HUES6 (cell line): ENCODE data around the gene RET.

Experiments used
- H3K27ac ChIP-seq: 2 replicates; pipeline ENCODE4 v1.7.0; 2013; ENCODE audit warnings: low read depth, mild to moderate bottlenecking, low read length, inconsistent platforms
- H3K27me3 ChIP-seq: 2 replicates; pipeline ENCODE4 v1.6.1; 2013; ENCODE audit warnings: low read length; ENCODE audit not compliant: control insufficient read depth, insufficient read depth
- H3K36me3 ChIP-seq: 2 replicates; pipeline ENCODE4 v1.6.1; 2013; ENCODE audit warnings: low read length; ENCODE audit not compliant: control insufficient read depth, insufficient read depth
- H3K4me1 ChIP-seq: 2 replicates; pipeline ENCODE4 v1.6.1; 2013; ENCODE audit warnings: low read length; ENCODE audit not compliant: control insufficient read depth, insufficient read depth
- H3K4me3 ChIP-seq: 2 replicates; pipeline ENCODE4 v1.5.1; 2013; ENCODE audit warnings: low read depth, low read length
- H3K9ac ChIP-seq: one replicate; pipeline ENCODE4 v1.6.1; 2013; ENCODE audit warnings: mild to moderate bottlenecking, low read length
- H3K9me3 ChIP-seq: 2 replicates; pipeline ENCODE4 v1.6.1; 2013; ENCODE audit warnings: low read depth, low read length; ENCODE audit not compliant: control insufficient read depth, insufficient read depth

Gene RET

GRCh38 chr10:43045631-43046287 lies 31.1 kb upstream of the RET start:
- no peak overlapping the region for H3K4me3 ChIP-seq
- no peak overlapping the region for H3K27ac ChIP-seq
- H3K27me3 ChIP-seq: no peaks in the 10 kb centered on the region
- no peak overlapping the region for H3K9ac ChIP-seq
- no peaks in the 10 kb centered on the region for H3K36me3 ChIP-seq
- peaks cover 27% of the 10 kb centered on the region for H3K4me1 ChIP-seq
- no peaks in the 10 kb centered on the region for H3K9me3 ChIP-seq

GRCh38 chr10:43046288-43046991 lies 30.4 kb upstream of the RET start:
- Histone ChIP-seq H3K27me3 (no peaks in the 10 kb centered on the region), H3K36me3 (no peaks in the 10 kb centered on the region), H3K9ac (no peak overlapping the region), H3K4me1 (peaks cover 27% of the 10 kb centered on the region), H3K4me3 (no peak overlapping the region), H3K27ac (no peak overlapping the region), H3K9me3 (no peaks in the 10 kb centered on the region)

- no peaks in the 10 kb centered on the region for H3K27me3 ChIP-seq
- peaks cover 27% of the 10 kb centered on the region for H3K4me1 ChIP-seq
- no peaks in the 10 kb centered on the region for H3K9me3 ChIP-seq
- H3K4me3 ChIP-seq: no peak overlapping the region
- no peak overlapping the region for H3K9ac ChIP-seq
- H3K36me3 ChIP-seq: no peaks in the 10 kb centered on the region
- no peak overlapping the region for H3K27ac ChIP-seq
Measured at GRCh38 chr10:43047288-43047970, 29.4 kb upstream of the RET start.

GRCh38 chr10:43048301-43049051 lies 28.4 kb upstream of the RET start:
- no peaks in the 10 kb centered on the region for H3K9me3 ChIP-seq
- H3K4me1 ChIP-seq: peaks cover 24% of the 10 kb centered on the region
- no peaks in the 10 kb centered on the region for H3K27me3 ChIP-seq
- no peak overlapping the region for H3K9ac ChIP-seq
- no peak overlapping the region for H3K27ac ChIP-seq
- H3K4me3 ChIP-seq: no peak overlapping the region
- no peaks in the 10 kb centered on the region for H3K36me3 ChIP-seq

GRCh38 chr10:43049081-43049551 lies 27.8 kb upstream of the RET start:
- Histone ChIP-seq H3K27me3 (no peaks in the 10 kb centered on the region), H3K36me3 (no peaks in the 10 kb centered on the region), H3K9ac (no peak overlapping the region), H3K9me3 (no peaks in the 10 kb centered on the region), H3K27ac (no peak overlapping the region), H3K4me3 (no peak overlapping the region), H3K4me1 (peaks cover 17% of the 10 kb centered on the region)

GRCh38 chr10:43050011-43050410 lies 26.9 kb upstream of the RET start:
- no peak overlapping the region for H3K27ac ChIP-seq
- no peaks in the 10 kb centered on the region for H3K9me3 ChIP-seq
- no peaks in the 10 kb centered on the region for H3K27me3 ChIP-seq

GRCh38 chr10:43053825-43054224 lies 23.0 kb upstream of the RET start:
- Histone ChIP-seq H3K9ac (no peak overlapping the region), H3K4me1 (peaks cover 6% of the 10 kb centered on the region; the same call in 1 of the 2 replicates), H3K9me3 (no peaks in the 10 kb centered on the region), H3K36me3 (no peaks in the 10 kb centered on the region), H3K27me3 (no peaks in the 10 kb centered on the region), H3K27ac (no peak overlapping the region), H3K4me3 (no peak overlapping the region)

More at GRCh38 chr10:43050011-43050410, 26.9 kb upstream of the RET start:
- Histone ChIP-seq H3K9ac (no peak overlapping the region), H3K4me1 (peaks cover 9% of the 10 kb centered on the region; the same call in 1 of the 2 replicates), H3K36me3 (no peaks in the 10 kb centered on the region), H3K4me3 (no peak overlapping the region)

GRCh38 chr10:43054593-43054992 lies 22.3 kb upstream of the RET start:
- Histone ChIP-seq H3K4me1 (no peaks in the 10 kb centered on the region), H3K9me3 (no peaks in the 10 kb centered on the region), H3K36me3 (no peaks in the 10 kb centered on the region), H3K4me3 (no peak overlapping the region), H3K27ac (no peak overlapping the region), H3K9ac (no peak overlapping the region), H3K27me3 (no peaks in the 10 kb centered on the region)

- no peaks in the 10 kb centered on the region for H3K27me3 ChIP-seq
- no peaks in the 10 kb centered on the region for H3K36me3 ChIP-seq
- no peak overlapping the region for H3K9ac ChIP-seq
- H3K4me1 ChIP-seq: no peaks in the 10 kb centered on the region
- H3K27ac ChIP-seq: no peak overlapping the region
- no peaks in the 10 kb centered on the region for H3K9me3 ChIP-seq
- no peak overlapping the region for H3K4me3 ChIP-seq
Measured at GRCh38 chr10:43055217-43055616, 21.7 kb upstream of the RET start.

- H3K9ac ChIP-seq: no peak overlapping the region
- no peaks in the 10 kb centered on the region for H3K4me1 ChIP-seq
- no peaks in the 10 kb centered on the region for H3K27me3 ChIP-seq
- no peak overlapping the region for H3K4me3 ChIP-seq
- no peaks in the 10 kb centered on the region for H3K36me3 ChIP-seq
- H3K27ac ChIP-seq: no peak overlapping the region
- no peaks in the 10 kb centered on the region for H3K9me3 ChIP-seq
Measured at GRCh38 chr10:43055991-43056567, 20.8 kb upstream of the RET start.
